ENCODE data around the gene CYB5B.

Gene CYB5B

GRCh38 chr16:69405757-69406156, 18.7 kb upstream of the CYB5B start:
- TF ChIP-seq EZH2 (optimal IDR thresholded peaks at IDR 0.05; ENCODE audit: low read depth, low read length) (no peak), EZH2phosphoT487 (IDR thresholded peaks at IDR 0.05; ENCODE audit: low read length) (no peak), CTCF (IDR thresholded peaks at IDR 0.05; ENCODE audit: low read length) (no peak)
- Histone ChIP-seq H3K27ac (ENCODE audit: low read length) (no peak overlapping the region), H2AFZ (ENCODE audit: low read length) (no peak overlapping the region; the same call in 1 of the 2 replicates), H3K9me2 (replicated peaks; ENCODE audit: insufficient read depth, low read length) (no peaks in the 10 kb centered on the region), H3K79me2 (ENCODE audit: low read length) (no peaks in the 10 kb centered on the region), H3K4me3 (ENCODE audit: low read length) (no peak overlapping the region), H3K4me2 (ENCODE audit: low read depth, low read length) (no peak overlapping the region), H3K36me3 (replicated peaks; ENCODE audit: insufficient read depth, low read length) (no peaks in the 10 kb centered on the region), H3K27me3 (replicated peaks; ENCODE audit: insufficient read depth, low read length) (no peaks in the 10 kb centered on the region), H3K9ac (ENCODE audit: low read length) (no peak overlapping the region), H3K4me1 (ENCODE audit: low read length) (no peaks in the 10 kb centered on the region), H3K9me3 (replicated peaks; ENCODE audit: insufficient read depth, low read length) (no peaks in the 10 kb centered on the region), H3F3A (ENCODE audit: insufficient read depth, low read length) (no peaks in the 10 kb centered on the region), H4K20me1 (ENCODE audit: insufficient read depth, low read length) (no peaks in the 10 kb centered on the region)
- DNase-seq: no peak

GRCh38 chr16:69406780-69407331, 17.6 kb upstream of the CYB5B start:
- H4K20me1 ChIP-seq (ENCODE audit: insufficient read depth, low read length): no peaks in the 10 kb centered on the region

GRCh38 chr16:69407702-69408323, 16.6 kb upstream of the CYB5B start:
- Histone ChIP-seq H3K9me2 (replicated peaks; ENCODE audit: insufficient read depth, low read length) (no peaks in the 10 kb centered on the region), H3K79me2 (ENCODE audit: low read length) (no peaks in the 10 kb centered on the region), H3K9ac (ENCODE audit: low read length) (no peak overlapping the region), H3F3A (ENCODE audit: insufficient read depth, low read length) (no peaks in the 10 kb centered on the region), H3K9me3 (replicated peaks; ENCODE audit: insufficient read depth, low read length) (no peaks in the 10 kb centered on the region), H4K20me1 (ENCODE audit: insufficient read depth, low read length) (no peaks in the 10 kb centered on the region), H3K4me2 (ENCODE audit: low read depth, low read length) (no peak overlapping the region), H3K4me3 (ENCODE audit: low read length) (no peak overlapping the region), H3K27me3 (replicated peaks; ENCODE audit: insufficient read depth, low read length) (no peaks in the 10 kb centered on the region), H3K4me1 (ENCODE audit: low read length) (no peaks in the 10 kb centered on the region), H3K36me3 (replicated peaks; ENCODE audit: insufficient read depth, low read length) (no peaks in the 10 kb centered on the region), H3K27ac (ENCODE audit: low read length) (no peak overlapping the region), H2AFZ (ENCODE audit: low read length) (no peak overlapping the region)
- no peak for DNase-seq
- TF ChIP-seq EZH2phosphoT487 (IDR thresholded peaks at IDR 0.05; ENCODE audit: low read length): no peak
- TF ChIP-seq EZH2 (optimal IDR thresholded peaks at IDR 0.05; ENCODE audit: low read depth, low read length): no peak
- no peak for TF ChIP-seq CTCF (IDR thresholded peaks at IDR 0.05; ENCODE audit: low read length)

More at GRCh38 chr16:69406780-69407331, 17.6 kb upstream of the CYB5B start:
- no peak overlapping the region for H3K9ac ChIP-seq (ENCODE audit: low read length)
- no peaks in the 10 kb centered on the region for H3K79me2 ChIP-seq (ENCODE audit: low read length)
- no peak overlapping the region for H3K27ac ChIP-seq (ENCODE audit: low read length)
- no peaks in the 10 kb centered on the region for H3K27me3 ChIP-seq (replicated peaks; ENCODE audit: insufficient read depth, low read length)
- no peak overlapping the region for H3K4me3 ChIP-seq (ENCODE audit: low read length)
- no peaks in the 10 kb centered on the region for H3K4me1 ChIP-seq (ENCODE audit: low read length)
- no peaks in the 10 kb centered on the region for H3K9me3 ChIP-seq (replicated peaks; ENCODE audit: insufficient read depth, low read length)
- no peak overlapping the region for H3K4me2 ChIP-seq (ENCODE audit: low read depth, low read length)
- H3K36me3 ChIP-seq (replicated peaks; ENCODE audit: insufficient read depth, low read length): no peaks in the 10 kb centered on the region
- no peaks in the 10 kb centered on the region for H3F3A ChIP-seq (ENCODE audit: insufficient read depth, low read length)
- no peaks in the 10 kb centered on the region for H3K9me2 ChIP-seq (replicated peaks; ENCODE audit: insufficient read depth, low read length)
- no peak for TF ChIP-seq EZH2phosphoT487 (IDR thresholded peaks at IDR 0.05; ENCODE audit: low read length)
- TF ChIP-seq EZH2 (optimal IDR thresholded peaks at IDR 0.05; ENCODE audit: low read depth, low read length): no peak
- no peak for TF ChIP-seq CTCF (IDR thresholded peaks at IDR 0.05; ENCODE audit: low read length)
- DNase-seq: no peak
- H2AFZ ChIP-seq (ENCODE audit: low read length): no peak overlapping the region
